Fibroblast of peridontal ligament (primary cell): ENCODE results near the gene HTR3C.
"Not testable (repeated sequence)": the region's sequence is repeated elsewhere in the genome, so short reads cannot be mapped to it uniquely, and the experiment has no call there.

Experiments used
- DNase-seq: peaks from one replicate; pipeline ENCODE4 v3.0.0-alpha.2; 2010; ENCODE audit errors: extremely low read depth

The HTR3C gene

DNA sequence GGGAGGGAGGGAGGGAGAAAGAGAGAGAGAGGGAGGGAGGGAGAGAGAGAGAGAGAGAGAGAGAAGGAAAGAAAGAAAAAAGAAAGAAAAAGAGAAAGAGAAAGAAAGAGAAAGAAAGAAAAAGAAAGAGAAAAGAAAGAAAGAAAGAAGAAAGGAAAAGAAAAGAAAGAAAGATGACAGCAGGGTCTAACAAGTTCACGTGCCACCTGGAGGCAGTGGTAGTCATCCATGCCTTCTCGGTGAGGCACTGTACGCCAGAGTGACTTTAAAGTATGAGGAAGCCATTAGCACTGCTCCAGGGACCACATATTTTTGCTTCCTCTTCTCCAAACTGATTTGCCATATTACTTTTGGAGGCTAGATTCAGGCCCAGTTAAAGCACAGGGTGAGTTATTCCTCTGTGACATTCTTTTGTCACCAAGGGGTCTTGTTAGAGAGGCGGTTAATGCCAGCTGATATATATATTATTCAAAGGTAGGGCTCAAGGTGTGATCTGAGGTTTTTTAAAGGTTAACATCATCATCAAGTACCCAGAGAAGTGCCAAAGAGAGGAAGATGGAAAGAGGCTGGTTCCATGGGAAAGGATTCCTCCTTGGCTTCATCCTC lies 21.6 kb upstream of the HTR3C start, which contains the start of gene HTR3D:
TSS of gene HTR3D (plus strand) at position 556 of the 606 bp plus-strand sequence. CDS start at position 556, 0 bp downstream.
- DNase-seq, result no peak

DNA sequence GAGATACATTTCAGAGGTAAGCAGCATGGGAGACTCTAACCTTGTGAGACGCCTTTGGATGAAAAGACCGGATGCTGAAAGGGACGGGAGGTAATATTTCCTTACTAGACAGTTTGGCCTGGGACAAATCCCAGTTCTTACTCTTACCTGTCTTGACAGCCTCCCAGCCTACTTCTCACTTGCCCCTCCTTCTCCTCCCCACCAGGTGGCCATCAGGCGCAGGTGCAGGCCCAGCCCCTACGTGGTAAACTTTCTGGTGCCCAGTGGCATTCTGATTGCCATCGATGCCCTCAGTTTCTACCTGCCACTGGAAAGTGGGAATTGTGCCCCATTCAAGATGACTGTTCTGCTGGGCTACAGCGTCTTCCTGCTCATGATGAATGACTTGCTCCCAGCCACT lies 15.0 kb upstream of the HTR3C start:
- no peak for DNase-seq

DNA sequence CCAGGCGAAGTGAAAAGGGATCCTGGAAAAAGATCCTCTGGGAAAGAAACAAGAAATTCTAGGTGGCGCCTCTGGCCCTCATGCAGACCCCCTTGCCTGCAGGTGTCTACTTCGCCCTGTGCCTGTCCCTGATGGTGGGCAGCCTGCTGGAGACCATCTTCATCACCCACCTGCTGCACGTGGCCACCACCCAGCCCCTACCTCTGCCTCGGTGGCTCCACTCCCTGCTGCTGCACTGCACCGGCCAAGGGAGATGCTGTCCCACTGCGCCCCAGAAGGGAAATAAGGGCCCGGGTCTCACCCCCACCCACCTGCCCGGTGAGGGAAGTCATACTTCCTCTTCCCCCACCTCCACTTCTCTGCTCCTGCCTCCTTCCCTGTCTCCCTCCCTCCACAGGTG lies 14.5 kb upstream of the HTR3C start:
- DNase-seq, result not testable (repeated sequence)

DNA sequence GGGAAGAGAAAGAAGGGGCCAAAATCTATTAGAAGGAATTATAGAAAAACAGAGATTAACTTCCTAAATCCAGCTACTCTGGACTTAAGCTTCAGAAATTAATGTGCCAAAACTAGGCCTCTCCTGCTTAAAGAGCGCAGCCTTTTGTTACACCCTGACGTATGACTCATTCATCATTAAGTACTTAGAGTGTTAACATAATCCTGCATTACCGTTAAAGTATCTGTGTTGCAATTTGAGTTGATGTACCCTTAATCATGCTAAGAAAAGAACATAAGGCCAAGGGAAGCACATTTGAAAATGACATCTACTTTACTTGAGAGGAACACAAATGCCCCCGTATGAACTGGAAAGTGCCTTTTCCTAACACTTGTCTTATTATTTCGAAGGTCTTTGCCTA lies 13.4 kb upstream of the HTR3C start:
- DNase-seq, result no peak

DNA sequence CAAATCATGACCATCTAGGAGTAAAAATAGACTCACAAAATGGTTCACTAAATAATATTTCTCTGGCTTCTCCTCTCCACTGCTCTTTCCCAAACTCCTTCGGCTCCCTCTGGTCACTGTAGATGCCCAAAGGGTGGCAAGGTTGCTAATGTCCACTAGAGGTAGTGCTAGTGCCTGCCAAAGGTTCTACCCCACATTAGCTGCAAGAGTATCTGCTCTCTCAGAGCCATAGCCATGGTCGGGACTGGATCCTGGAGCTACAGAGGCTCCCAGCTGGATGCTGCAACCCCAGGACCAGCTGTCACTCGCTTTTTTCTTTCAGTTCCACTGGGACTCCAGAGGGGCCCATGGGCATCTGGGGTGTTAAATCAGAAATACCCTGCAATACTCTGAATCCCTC lies 12.8 kb upstream of the HTR3C start:
- peak; percentile 23 for DNase-seq

DNA sequence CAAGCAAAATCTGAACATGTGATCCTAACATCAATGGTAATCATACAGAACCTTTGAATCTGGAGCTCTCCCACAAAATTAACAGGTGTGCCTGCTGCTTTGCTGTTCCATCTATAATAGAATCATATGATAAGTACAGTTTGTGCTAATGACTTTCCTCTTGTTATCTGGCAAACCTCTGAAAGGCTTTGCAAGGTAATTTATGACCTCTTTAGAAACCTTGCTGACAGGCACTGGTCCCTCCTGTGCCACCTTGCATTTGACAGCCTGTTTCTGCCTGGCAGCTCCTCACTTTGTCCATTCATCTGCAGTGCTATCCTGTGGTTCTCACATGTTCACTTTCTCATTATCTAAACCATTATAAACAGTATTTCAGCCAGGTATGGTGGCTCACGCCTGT lies 10.2 kb upstream of the HTR3C start:
- no peak for DNase-seq

DNA sequence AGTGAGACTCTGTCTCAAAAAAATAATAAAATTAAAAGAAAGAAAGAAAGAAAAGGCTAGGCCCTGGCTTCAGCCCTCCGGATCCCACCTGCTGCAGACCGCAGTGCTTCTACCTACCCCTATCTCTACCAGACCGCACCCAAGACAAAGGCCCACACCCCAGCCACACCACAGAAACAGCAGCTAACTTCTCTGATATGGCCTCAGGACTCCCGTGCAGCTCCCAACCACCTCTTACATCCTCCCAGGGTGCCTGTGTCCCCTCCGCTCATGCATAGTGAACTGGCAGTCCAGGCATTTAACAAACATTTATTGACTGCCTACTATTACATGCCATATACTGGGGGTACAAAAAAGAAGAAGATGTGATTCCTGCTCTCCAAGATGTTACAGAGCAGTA lies 6.9 kb upstream of the HTR3C start:
- DNase-seq, result no peak

DNA sequence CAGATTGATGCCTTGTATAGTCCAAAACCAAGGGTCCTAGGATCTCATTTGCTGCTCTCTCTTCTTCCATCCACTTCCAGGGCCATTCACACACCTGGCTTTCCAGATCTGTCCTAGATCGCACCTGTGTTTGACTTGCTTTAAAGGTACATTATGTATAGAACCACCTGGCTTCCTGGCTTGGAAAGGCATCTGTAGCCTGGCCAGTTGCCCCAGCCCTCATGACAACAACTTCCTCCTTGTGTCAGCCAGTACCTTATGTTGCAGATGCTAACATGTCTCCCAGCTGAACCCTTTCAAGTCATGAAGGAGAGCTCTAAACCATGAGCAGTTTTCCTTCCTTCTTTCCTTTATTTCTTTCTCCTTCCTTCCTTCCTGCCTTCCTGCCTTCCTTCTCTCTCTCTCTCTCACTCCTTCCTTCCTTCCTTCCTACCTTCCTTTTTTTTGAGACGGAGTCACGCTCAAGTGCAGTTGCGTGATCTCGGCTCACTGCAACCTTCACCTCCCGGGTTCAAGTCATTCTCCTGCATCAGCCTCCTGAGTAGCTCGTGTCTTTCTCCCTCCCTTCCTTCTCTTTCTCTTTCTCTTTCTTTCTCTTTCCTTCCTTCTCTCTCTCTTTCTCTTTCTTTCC lies 2.5 kb upstream of the HTR3C start:
- no peak for DNase-seq

DNA sequence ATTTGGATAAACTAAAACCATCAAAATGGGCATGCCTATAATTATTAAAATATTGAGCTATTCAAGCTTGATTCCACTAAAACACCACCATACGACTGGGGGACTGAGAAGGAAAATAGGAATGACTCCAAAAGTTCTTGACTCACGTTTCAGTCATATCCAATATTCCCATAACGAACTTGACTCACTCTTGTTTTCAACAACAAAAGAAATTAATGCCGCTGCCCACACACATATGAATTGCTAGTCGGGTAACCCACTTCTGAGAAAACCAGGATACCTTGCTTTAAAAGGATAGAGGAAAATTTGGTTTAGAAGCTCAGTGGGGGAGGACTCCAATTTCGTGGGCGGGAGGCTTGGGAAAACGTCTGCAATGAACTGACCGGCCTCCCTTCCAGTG lies 5.2 kb downstream of the HTR3C start:
- DNase-seq, result peak; percentile 45

DNA sequence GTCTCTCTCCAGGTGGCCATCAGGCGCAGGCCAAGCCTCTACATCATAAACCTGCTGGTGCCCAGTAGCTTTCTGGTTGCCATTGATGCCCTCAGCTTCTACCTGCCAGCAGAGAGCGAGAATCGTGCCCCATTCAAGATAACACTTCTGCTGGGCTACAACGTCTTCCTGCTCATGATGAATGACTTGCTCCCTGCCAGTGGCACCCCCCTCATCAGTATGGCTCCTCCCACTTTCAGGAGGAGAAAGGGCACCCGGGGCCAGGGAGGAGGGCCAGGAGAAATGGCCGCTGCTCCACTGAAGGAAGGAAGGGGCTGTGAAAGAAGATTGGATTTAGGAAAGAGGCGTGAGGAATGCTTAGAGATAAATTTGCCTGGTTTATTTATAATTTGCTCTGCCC lies 6.6 kb downstream of the HTR3C start:
- DNase-seq, result no peak

DNA sequence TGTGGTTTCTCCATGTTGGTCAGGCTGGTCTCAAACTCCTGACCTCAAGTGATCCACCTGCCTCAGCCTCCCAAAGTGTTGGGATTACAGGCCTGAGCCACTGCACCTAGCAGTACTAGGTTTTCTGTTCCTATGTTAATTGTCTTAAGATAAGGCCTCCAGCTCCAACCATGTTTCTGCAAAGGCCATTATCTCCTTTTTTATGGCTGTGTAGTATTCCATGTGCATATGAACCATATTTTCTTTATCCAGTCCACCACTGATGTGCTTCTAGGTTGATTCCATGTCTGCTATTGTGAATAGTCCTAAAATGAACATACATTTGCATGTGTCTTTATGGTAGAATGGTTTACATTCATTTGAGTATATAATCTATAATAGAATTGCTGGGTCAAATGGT lies 9.8 kb downstream of the HTR3C start:
- DNase-seq, result no peak

DNA sequence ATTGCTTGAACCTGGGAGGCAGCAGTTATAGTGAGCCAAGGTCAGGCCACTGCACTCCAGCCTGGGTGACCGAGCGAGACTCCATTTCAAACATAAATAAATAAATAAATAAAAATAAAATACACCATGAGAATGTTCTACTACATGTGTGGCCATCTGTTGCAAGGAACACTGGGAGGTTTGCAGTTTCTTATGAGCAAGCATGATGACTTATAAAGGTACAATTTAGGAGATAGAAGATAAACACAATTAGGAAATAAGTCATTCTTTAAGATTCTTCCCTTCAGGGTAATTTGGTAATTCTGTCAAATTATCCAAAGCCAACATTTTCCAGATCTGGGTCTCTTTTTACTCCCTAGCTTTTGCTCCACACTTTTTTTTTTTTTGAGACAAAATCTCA lies 13.4 kb downstream of the HTR3C start:
- DNase-seq, result no peak

DNA sequence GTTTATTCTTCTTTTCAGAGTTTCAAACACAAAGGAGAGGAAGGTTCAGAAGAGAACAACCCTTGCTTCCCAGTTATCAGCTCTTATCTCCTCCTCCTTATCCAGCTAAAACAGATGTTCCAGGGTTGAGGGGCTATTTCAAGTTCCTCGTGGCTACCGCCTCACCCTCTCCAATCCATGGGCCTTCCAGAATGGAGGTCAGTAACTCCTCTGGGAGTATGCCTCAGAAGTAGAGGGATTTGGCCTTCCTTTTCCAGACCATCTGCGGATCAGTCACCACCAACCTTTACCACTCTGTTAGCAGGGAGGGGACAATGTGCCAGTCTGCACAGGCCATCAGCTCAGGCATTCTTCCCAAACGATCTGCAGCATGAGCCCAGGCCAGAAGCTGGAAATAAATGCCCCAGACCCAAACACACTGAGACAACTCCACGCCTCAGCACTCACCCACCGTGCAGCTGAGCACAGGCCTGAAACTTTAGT lies 14.8 kb downstream of the HTR3C start:
- DNase-seq, result no peak

DNA sequence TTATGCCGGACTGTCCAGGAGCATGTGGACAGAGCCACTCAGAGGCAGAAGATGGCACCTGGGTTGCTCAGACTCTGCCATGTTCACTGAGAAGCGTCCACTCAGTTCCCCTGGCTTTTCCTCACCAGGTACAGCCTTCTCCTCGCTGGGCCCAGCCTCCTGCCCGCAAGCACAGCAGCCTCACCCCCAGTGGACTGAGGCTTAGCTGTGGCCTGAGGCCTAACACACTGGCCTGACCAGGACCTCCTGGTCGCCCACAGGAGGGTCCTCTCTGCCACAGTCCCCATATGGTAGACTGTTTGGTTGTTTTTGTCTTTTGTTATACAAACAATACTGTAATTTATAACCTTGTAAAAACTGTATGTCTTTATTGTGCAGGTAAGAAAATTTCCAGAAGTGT lies 15.5 kb downstream of the HTR3C start:
- no peak for DNase-seq

DNA sequence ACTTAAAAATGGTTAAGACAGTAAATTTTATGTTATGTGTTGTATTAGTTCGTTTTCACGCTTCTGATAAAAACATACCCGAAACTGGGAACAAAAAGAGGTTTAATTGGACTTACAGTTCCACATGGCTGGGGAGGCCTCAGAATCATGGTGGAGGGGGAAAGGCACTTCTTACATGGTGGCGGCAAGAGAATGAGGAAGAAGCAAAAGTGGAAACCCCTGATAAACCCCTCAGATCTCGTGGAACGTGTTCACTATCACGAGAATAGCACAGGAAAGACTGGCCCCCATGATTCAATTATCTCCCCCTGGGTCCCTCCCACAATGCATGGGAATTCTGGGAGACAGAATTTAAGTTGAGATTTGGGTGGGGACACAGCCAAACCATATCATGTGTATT lies 18.3 kb downstream of the HTR3C start:
- DNase-seq, result not testable (repeated sequence)

DNA sequence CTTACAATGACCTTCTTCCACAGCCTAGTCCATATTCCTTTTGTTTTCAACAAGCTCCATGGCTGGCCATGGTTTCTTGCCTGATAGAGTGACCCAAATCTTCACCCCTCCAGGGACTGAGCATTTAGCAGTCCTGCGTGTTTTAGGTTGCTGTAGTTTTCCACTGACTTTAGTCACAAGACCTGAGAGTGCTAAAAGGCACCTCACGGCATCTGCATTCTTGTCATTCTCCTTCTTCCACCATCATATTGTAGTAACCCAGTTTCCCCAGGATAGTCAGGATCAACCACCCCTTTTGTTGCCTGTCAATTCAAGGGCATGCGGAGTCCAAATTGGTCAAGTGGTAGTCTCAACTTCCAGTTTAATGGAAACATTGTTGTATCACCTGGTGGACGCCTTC lies 20.8 kb downstream of the HTR3C start:
- DNase-seq, result no peak

DNA sequence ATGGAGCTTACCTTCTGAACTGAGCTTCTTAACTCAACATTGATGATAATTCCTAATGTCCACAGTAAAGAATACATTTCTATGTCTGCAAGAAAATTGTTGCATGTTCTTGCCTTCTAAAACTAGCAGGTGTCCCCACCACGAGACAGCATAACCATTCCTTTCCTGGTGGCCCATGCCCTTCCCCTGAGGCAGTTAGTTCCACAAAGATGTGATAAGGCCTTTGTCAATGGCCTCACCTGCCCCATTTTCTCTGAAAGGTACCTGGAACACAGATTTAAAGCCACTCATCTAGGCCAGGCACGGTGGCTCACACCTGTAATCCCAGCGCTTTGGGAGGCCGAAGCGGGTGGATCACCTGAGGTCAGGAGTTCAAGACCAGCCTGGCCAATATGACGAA lies 23.1 kb downstream of the HTR3C start:
- no peak for DNase-seq

DNA sequence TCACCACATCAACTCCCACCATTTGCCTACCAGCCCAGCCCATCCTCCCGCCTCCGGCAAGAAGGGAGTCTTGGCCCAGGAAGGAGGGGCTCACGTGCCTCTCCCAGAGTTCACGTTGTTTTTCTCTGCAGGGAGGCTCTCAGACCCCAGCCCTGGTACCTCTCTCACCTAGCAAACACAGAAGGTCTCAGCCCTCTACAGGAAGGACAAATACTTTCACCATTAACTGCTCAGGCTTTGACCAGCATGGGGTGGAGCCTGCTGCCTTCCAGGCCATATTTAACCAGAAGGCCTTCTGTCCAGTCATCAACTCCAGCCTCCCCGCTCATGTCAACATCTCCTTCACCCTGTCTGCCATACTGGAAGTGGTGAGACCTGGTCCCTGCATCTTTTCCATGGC lies 25.0 kb downstream of the HTR3C start:
- no peak for DNase-seq

DNA sequence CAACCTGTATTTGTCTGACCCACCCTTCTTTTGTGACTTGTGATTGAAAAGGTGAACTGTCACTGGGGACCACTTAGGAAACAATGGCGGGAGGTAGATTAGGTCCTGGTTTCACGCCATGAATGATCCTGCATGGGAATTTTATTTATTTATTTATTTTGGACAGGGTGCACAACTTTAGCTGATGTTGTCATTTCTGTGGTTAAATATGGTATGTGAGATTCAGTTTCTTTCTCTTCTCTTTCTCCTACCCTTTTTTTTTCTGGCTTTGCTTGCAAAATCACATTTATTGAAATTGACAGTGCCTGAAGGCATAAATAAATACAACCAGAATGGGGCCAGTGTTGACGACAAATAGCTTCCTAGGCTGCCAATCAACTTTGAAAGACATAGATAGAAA lies 26.0 kb downstream of the HTR3C start:
- DNase-seq, result peak; percentile 67

DNA sequence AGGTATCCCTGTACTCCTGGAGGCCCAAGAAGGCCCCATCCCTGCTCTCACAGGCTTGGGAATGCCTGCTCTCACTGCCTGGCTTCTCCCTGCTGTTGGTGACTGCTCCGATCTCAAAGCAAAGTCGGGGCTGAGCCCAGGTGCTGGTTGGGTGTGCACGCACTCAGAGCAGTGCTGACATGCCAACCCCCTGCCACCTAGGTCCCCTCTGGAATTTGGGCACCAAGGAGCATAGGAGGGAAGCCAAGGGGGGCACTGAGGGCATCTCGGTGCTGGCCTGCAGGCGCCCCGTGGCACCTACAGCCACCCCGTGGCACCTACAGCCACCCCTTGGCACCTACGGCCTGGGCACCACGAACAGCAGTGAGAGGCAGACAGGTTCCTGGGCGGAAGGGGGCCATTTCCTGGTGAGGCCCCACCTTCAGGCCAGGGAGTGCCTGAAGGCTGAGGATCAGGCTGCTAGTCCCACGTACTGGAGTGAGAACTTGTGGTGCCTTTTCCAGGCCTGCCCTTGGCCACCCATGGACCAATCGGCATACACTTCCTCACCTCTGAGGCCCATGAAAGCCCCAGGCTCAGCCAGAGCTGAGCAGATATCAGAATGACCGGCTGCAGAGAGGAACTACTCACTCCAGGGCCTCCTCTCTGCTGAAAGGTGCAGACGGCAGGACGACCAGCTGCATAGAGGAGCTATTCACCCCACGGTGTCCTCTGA lies 28.4 kb downstream of the HTR3C start:
- DNase-seq, result no peak

DNA sequence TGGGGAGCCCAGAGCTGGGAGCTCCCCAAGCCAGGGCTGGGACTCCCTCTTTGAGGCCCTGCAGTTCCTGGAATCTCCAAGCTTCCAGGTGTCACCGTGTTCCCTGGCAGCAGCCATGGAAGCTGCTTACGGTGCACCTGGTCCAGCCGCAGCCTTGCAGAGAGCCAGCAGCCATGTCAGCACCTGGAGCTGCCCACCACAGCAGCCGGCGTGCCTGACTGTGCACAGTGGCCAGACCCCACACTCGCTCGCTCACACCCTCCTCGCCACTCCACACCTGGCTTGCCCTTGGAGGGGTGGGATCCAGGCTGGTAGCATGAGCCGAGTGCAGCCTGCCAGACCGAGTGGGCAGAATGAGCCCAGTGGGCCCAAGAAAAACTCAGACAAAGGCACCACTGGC lies 29.2 kb downstream of the HTR3C start:
- DNase-seq, result no peak

DNA sequence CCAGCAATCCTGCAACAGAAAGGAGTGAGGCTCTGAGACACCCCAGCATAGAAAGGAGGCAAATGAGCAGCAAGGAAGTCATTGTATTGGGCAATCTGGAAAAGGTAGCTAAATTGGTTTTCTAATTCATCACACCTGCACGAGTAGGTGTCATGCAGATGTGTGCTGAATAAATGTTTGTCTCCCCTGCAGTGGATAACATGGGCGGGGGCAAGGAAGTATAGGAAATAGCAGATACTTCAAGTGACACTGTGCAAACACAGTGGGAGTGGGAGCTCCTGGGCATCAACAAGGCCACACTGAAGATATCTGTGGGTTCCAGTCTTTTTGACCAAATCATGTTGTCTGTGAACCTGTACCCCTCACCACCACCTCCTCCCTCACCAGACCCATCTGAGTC lies 29.6 kb downstream of the HTR3C start:
- no peak for DNase-seq

DNA sequence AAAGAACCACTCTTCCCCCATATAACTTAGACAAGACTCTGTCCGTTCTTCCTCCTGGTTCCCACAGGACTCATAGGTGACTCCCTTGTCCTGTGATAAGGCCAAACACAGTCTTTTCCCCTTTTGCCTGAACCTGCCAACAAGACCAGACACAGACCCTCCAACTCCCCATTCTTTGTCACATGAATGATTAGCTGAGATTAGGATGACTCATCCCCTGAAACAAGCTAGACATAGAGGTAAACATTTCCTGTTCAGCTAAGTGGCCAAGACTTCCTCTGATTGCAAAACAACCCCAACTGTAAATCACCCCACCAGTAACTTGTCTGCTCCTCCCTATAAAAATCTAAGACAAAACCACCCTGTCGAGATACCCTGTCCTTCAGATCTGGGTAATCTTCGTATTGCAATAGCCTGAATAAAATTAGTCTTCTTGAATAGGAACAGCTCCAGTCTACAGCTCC lies 32.6 kb downstream of the HTR3C start:
- DNase-seq, result no peak
